K562 (cell line): ENCODE results near the gene ULK1. TPM values are rescaled to one million over a fixed set of nuclear protein-coding genes. Genes with fewer than 3 reads are reported as not detected.

Experiments
- ATAC-seq: fragments of 200-7000 bp; cut with Tn5 transposase; 3 replicates; pipeline ENCODE4 v1.9.1; 2020; ENCODE audit warnings: moderate library complexity
- BruUV-seq: library from RNA; stranded (reverse); fragments of 400-500 nt; replicated peaks from 2 replicates; lab custom pipeline; 2021; lab: Mats Ljungman, UMichigan
- CTCF ChIA-PET: fragments of 300-600 bp; formaldehyde crosslinking; extraction: SDS; loops from one replicate; lab custom pipeline; 2021; ENCODE audit warnings: low intra/inter-chr PET ratio; lab: Yijun Ruan, JAX
- POLR2A ChIA-PET: fragments of 300-600, 350-650 bp; sonication (Branson Sonifier 250); formaldehyde crosslinking; extraction: SDS; loops from one replicate; lab custom pipeline; 2021; ENCODE audit warnings: antibody characterized with exemption, inconsistent platforms; lab: Yijun Ruan, JAX
- DNase-seq, 4 experiments: peaks; one replicate each; pipeline versions ENCODE4 v3.0.0 to v3.0.0-alpha.2; 2011 to 2018; ENCODE audit warnings: low spot score in 3 of 4, mixed read lengths in 3 of 4; ENCODE audit errors: extremely low read depth in 1 of 4
- FAIRE-seq: peaks from 2 replicates; lab custom pipeline; 2011; peaks lifted over from hg19 to GRCh38; lab: Jason Lieb, UNC
- H2AFZ ChIP-seq: 2 replicates; pipeline ENCODE4 v1.6.0; 2011; ENCODE audit warnings: low read depth, low read length, control low read depth, inconsistent platforms
- H3K27ac ChIP-seq: fragments of 200-600 bp; 3 replicates; pipeline ENCODE4 v1.8.0; 2011; ENCODE audit warnings: low read depth, mild to moderate bottlenecking, control low read depth, inconsistent platforms, low read length, moderate library complexity, mixed read lengths; ENCODE audit errors: extremely low read depth
- H3K27me3 ChIP-seq, 2 experiments: fragments of 300-600 bp in 1 of 2; 2 replicates in 1 of 2; 3 replicates in 1 of 2; pipeline versions ENCODE4 v1.6.0 to v1.8.0; 2011; ENCODE audit warnings: inconsistent platforms in 2 of 2, low read length in 2 of 2, mild to moderate bottlenecking in 1 of 2, mixed read lengths in 1 of 2, moderate library complexity in 1 of 2; ENCODE audit not compliant: control insufficient read depth in 2 of 2, insufficient read depth in 2 of 2
- H3K36me3 ChIP-seq: fragments of 300-600 bp; 3 replicates; pipeline ENCODE4 v1.8.0; 2011; ENCODE audit warnings: mild to moderate bottlenecking, low read length, inconsistent platforms; ENCODE audit not compliant: control insufficient read depth, insufficient read depth
- H3K4me1 ChIP-seq, 2 experiments: fragments of 200-600 bp in 1 of 2; replicated peaks in 1 of 2; 2 replicates in 1 of 2; 3 replicates in 1 of 2; pipeline versions ENCODE4 v1.5.1 to v1.8.0; 2011; ENCODE audit warnings: inconsistent platforms in 2 of 2, low read length in 2 of 2, mild to moderate bottlenecking in 1 of 2, mixed read lengths in 1 of 2, moderate library complexity in 1 of 2; ENCODE audit not compliant: control insufficient read depth in 2 of 2, insufficient read depth in 2 of 2
- H3K4me2 ChIP-seq: 2 replicates; pipeline ENCODE4 v1.6.1; 2011; ENCODE audit warnings: low read length, control low read depth, inconsistent platforms, mixed read lengths; ENCODE audit not compliant: insufficient read depth
- H3K4me3 ChIP-seq: fragments of 200-600 bp; sonication (generic), shearing (Covaris generic); 2 replicates; pipeline ENCODE4 v1.5.1; 2016; ENCODE audit warnings: control low read depth, inconsistent platforms
- H3K79me2 ChIP-seq: fragments of 200-600 bp; 3 replicates; pipeline ENCODE4 v1.8.0; 2011; ENCODE audit warnings: low read length, inconsistent platforms; ENCODE audit not compliant: control insufficient read depth, insufficient read depth
- H3K9ac ChIP-seq, 2 experiments: 2 replicates each; pipeline versions ENCODE4 v1.6.0 to v1.6.1; 2011; ENCODE audit warnings: low read depth in 2 of 2, low read length in 2 of 2, control low read depth in 1 of 2, inconsistent platforms in 1 of 2, mild to moderate bottlenecking in 1 of 2, mixed read lengths in 1 of 2; ENCODE audit not compliant: insufficient read depth in 1 of 2
- H3K9me1 ChIP-seq: one replicate; pipeline ENCODE4 v1.6.0; 2011; ENCODE audit warnings: inconsistent platforms, mild to moderate bottlenecking, low read length, moderate library complexity; ENCODE audit not compliant: control insufficient read depth, insufficient read depth
- H3K9me3 ChIP-seq: replicated peaks from 2 replicates; pipeline ENCODE4 v1.5.1; 2011; ENCODE audit warnings: low read depth, low read length, inconsistent platforms; ENCODE audit not compliant: control insufficient read depth, insufficient read depth
- H4K20me1 ChIP-seq: replicated peaks from 2 replicates; pipeline ENCODE4 v1.6.1; 2011; ENCODE audit warnings: low read length, inconsistent platforms, mixed read lengths; ENCODE audit not compliant: control insufficient read depth, insufficient read depth
- KLF1 ChIP-seq: fragments of 450-650 bp; IDR thresholded peaks from 2 replicates; pipeline ENCODE4 v1.6.1; 2016; ENCODE audit warnings: missing genetic modification characterization, missing compliant biosample characterization
- POLR2G ChIP-seq: fragments of 200-400 bp; formaldehyde crosslinking; IDR thresholded peaks from 2 replicates; pipeline ENCODE4 v1.6.1; 2017; ENCODE audit warnings: low read depth, mild to moderate bottlenecking, antibody characterized with exemption, low read length, moderate library complexity
- WGBS: fragments of 100-300 bp; shearing (Covaris generic); methylation state at CpG from one replicate; pipeline ENCODE4 v1.1.6; 2016; ENCODE audit warnings: low coverage, mixed read lengths; ENCODE audit not compliant: insufficient coverage; ENCODE audit errors: missing lambda C conversion rate; 5-methylcytosine and 5-hydroxymethylcytosine counted together
- in situ Hi-C: fragments of 300-500 bp; cut with MboI; formaldehyde crosslinking; loops from 4 replicates; pipeline ENCODE4 v1.15.0; 2018; ENCODE audit warnings: inconsistent platforms, mixed read lengths
- intact Hi-C: fragments of 100-400 bp; cut with micrococcal nuclease; formaldehyde crosslinking; loops from 2 replicates; pipeline ENCODE4 v1.14.2; 2022
- polyA plus RNA-seq, 8 experiments: library from polyadenylated mRNA; depleted of rRNA in 4 of 8; stranded (reverse) in 5 of 8; unstranded in 3 of 8; fragments of >200 nt; fragmentation: Nextera tagmentation in 2 of 8; fragmentation: Illumina TruSeq in 1 of 8; extraction: Ambion mirVana in 2 of 8; extraction: Trizol in 1 of 8; gene quantifications; 2 replicates each; pipeline versions ENCODE4 v1.2.1 to v1.2.3, GENCODE V29; 2011 to 2014; ENCODE audit warnings: inconsistent platforms in 1 of 8, missing spikeins in 1 of 8
- total RNA-seq, 7 experiments: library from RNA; depleted of rRNA in 6 of 7; stranded (reverse); fragments of >200 nt in 6 of 7; fragmentation: Illumina TruSeq in 2 of 7; extraction: Trizol in 2 of 7; gene quantifications; 2 replicates each; pipeline versions ENCODE4 v1.2.1 to v1.2.3, GENCODE V29; 2011 to 2021; ENCODE audit warnings: low replicate concordance in 1 of 7
- TF ChIP-seq, protein P1 (sequence below): sonication (generic); formaldehyde crosslinking; IDR thresholded peaks from 2 replicates; pipeline ENCODE4 v1.8.1; 2023; ENCODE audit warnings: mild to moderate bottlenecking, missing genetic modification reagents

ULK1 gene
- total and polyA plus RNA-seq, 9 of the 15 experiments (the other 6 are each of a cell fraction or from before 2014, with no cell fraction given): 0.15 to 29.4 (median 2.5) TPM

DNA sequence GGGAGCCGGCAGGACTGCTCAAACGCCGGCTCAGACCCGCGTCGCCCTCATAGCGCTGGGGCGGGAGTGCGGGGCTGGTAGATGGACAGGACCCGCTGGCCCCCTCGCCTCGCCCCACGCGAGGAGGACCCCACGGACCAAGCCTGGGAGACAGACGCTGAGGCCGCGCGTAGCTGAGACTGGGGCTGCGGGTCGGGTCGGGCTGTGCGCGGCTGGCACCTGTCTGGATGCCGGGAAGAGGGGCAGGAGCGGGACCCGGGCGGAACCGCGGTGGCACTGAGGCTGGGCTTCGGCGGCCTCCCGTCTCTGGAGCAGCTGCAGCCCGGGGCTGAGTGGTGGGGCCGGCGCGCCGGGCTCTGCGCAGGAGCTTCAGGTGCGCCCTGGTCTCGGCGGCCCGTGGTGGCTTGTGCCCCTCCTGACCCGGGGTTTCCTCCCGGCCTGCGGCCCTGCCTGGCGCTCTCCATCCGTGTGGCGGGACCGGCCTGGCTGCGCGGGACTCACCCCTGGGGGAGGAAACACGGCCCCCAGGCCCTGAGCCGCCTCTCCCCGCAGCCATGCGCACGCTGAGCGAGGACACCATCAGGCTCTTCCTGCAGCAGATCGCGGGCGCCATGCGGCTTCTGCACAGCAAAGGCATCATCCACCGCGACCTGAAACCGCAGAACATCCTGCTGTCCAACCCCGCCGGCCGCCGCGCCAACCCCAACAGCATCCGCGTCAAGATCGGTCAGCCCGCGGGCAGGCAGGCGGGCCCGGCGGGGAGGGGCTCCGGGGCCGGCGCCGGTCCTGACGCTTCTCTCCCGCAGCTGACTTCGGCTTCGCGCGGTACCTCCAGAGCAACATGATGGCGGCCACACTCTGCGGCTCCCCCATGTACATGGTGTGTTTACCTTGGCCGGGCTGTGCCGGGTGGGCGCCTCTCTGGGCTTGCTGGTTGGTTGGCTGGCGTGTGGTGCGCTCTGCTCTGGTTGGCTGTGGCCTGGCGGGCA is 14.0 kb downstream of the ULK1 start:
- no peaks in the 10 kb centered on the region for H3K27me3 ChIP-seq
- H3K9ac ChIP-seq: no peak overlapping the region
- H3K9me3 ChIP-seq: no peaks in the 10 kb centered on the region
- H3K4me1 ChIP-seq: peaks cover 0 to 29% of the 10 kb centered on the region in 2 experiments; a peak in 2 of 5 replicates
- no peak overlapping the region for H3K4me3 ChIP-seq
- H4K20me1 ChIP-seq: peaks cover 14% of the 10 kb centered on the region; the same call in 1 of the 2 replicates
- in situ Hi-C loops (no loop called here), intact Hi-C loops (no loop called here)
- no peak overlapping the region for H3K4me2 ChIP-seq
- H3K9me1 ChIP-seq: no peaks in the 10 kb centered on the region
- DNase-seq: no peak
- H3K27ac ChIP-seq: no peak overlapping the region
- ATAC-seq: no peak
- ChIA-PET POLR2A (interaction anchor here (1.0 to 2.6 kb wide), 2 partner anchors 9 to 12 kb away, joined by 6 to 8 read pairs; no protein-coding TSS in a partner anchor), CTCF (no interaction called here)
- H3K36me3 ChIP-seq: peaks cover 12% of the 10 kb centered on the region; the same call in 2 of the 3 replicates
- no TSS peak for BruUV-seq
- H3K79me2 ChIP-seq: no peaks in the 10 kb centered on the region
- 96% methylated on average over 20 of the region's 96 CpGs for WGBS
- no peak for TF ChIP-seq KLF1 (tag)
- 0 out of 2 replicates have a peak, but pooled peaks have one; percentile 2 for TF ChIP-seq POLR2G
- TF ChIP-seq, protein P1, sequence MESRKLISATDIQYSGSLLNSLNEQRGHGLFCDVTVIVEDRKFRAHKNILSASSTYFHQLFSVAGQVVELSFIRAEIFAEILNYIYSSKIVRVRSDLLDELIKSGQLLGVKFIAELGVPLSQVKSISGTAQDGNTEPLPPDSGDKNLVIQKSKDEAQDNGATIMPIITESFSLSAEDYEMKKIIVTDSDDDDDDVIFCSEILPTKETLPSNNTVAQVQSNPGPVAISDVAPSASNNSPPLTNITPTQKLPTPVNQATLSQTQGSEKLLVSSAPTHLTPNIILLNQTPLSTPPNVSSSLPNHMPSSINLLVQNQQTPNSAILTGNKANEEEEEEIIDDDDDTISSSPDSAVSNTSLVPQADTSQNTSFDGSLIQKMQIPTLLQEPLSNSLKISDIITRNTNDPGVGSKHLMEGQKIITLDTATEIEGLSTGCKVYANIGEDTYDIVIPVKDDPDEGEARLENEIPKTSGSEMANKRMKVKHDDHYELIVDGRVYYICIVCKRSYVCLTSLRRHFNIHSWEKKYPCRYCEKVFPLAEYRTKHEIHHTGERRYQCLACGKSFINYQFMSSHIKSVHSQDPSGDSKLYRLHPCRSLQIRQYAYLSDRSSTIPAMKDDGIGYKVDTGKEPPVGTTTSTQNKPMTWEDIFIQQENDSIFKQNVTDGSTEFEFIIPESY (CRISPR knock-in tag): peak; percentile 87
- FAIRE-seq: no peak
- H2AFZ ChIP-seq: no peak overlapping the region
